H1 (cell line): ENCODE data around the gene MYH16. TPM values are rescaled to one million over a fixed set of nuclear protein-coding genes. Genes with fewer than 3 reads are reported as not detected.
A peak's percentile ranks its signal among the peaks of the same experiment; 100 is the strongest.

Experiments used
- CTCF ChIA-PET: fragments of 300-600 bp; sonication (Branson Sonifier 250); formaldehyde crosslinking; loops from one replicate; lab custom pipeline; 2021; ENCODE audit not compliant: partially characterized antibody; lab: Charles Lee
- POLR2A ChIA-PET: fragments of 300-600 bp; sonication (Branson Sonifier 250); formaldehyde crosslinking; loops from one replicate; lab custom pipeline; 2021; ENCODE audit warnings: inconsistent platforms; ENCODE audit not compliant: partially characterized antibody; lab: Charles Lee
- DNase-seq, 2 experiments: peaks; one replicate each; pipeline versions ENCODE4 v3.0.0 to v3.0.0-alpha.2; 2010 to 2022; ENCODE audit warnings: low spot score in 2 of 2, low read depth in 1 of 2, mixed read lengths in 1 of 2
- FAIRE-seq: peaks from 2 replicates; lab custom pipeline; 2011; peaks lifted over from hg19 to GRCh38; lab: Jason Lieb, UNC
- H2AFZ ChIP-seq: 2 replicates; pipeline ENCODE4 v1.8.1; 2012; ENCODE audit warnings: low read length, inconsistent platforms
- H2AK5ac ChIP-seq: 2 replicates; pipeline ENCODE4 v1.6.1; 2013; ENCODE audit warnings: low read depth, low read length
- H2BK120ac ChIP-seq: replicated peaks from 2 replicates; pipeline ENCODE3; 2013; ENCODE audit warnings: low read depth, low read length, inconsistent platforms
- H2BK12ac ChIP-seq: 2 replicates; pipeline ENCODE4 v1.6.1; 2013; ENCODE audit warnings: low read depth, low read length
- H2BK15ac ChIP-seq: 2 replicates; pipeline ENCODE4 v1.6.1; 2013; ENCODE audit warnings: low read length
- H2BK20ac ChIP-seq: 2 replicates; pipeline ENCODE4 v1.6.1; 2013; ENCODE audit warnings: low read length
- H2BK5ac ChIP-seq: 2 replicates; pipeline ENCODE4 v1.6.1; 2013; ENCODE audit warnings: low read depth, low read length
- H3K14ac ChIP-seq: 2 replicates; pipeline ENCODE4 v1.6.1; 2013; ENCODE audit warnings: inconsistent platforms; ENCODE audit not compliant: insufficient read length
- H3K18ac ChIP-seq: 2 replicates; pipeline ENCODE4 v1.6.1; 2013; ENCODE audit warnings: low read length; ENCODE audit errors: extremely low read depth
- H3K23ac ChIP-seq: 2 replicates; pipeline ENCODE4 v1.6.1; 2013; ENCODE audit warnings: inconsistent platforms; ENCODE audit not compliant: insufficient read length
- H3K23me2 ChIP-seq: 2 replicates; pipeline ENCODE4 v1.6.1; 2013; ENCODE audit warnings: low read depth, low read length
- H3K27ac ChIP-seq: 2 replicates; pipeline ENCODE4 v1.6.1; 2011; ENCODE audit warnings: low read depth, low read length, inconsistent platforms
- H3K27me3 ChIP-seq, 4 experiments: replicated peaks in 1 of 4; 1 replicate in 1 of 4; 2 replicates in 3 of 4; pipeline versions ENCODE4 v1.6.1 to v1.8.1; 2011 to 2013; ENCODE audit warnings: low read length in 3 of 4, mild to moderate bottlenecking in 3 of 4, inconsistent platforms in 2 of 4, mixed read lengths in 2 of 4, moderate library complexity in 1 of 4; ENCODE audit not compliant: control insufficient read depth in 3 of 4, insufficient read depth in 3 of 4; ENCODE audit errors: extremely low read depth in 1 of 4
- H3K36me3 ChIP-seq, 4 experiments: 2 replicates each; pipeline versions ENCODE4 v1.6.1 to v1.8.1; 2011 to 2013; ENCODE audit warnings: mild to moderate bottlenecking in 4 of 4, low read length in 3 of 4, moderate library complexity in 2 of 4, control low read depth in 1 of 4, inconsistent platforms in 1 of 4; ENCODE audit not compliant: insufficient read depth in 4 of 4, control insufficient read depth in 2 of 4
- H3K4ac ChIP-seq: replicated peaks from 2 replicates; pipeline ENCODE3; 2013; ENCODE audit warnings: low read length, low read depth, mixed read lengths, inconsistent platforms; ENCODE audit not compliant: insufficient read length
- H3K4me1 ChIP-seq, 4 experiments: replicated peaks in 1 of 4; 1 replicate in 1 of 4; 2 replicates in 3 of 4; pipeline versions ENCODE4 v1.6.1 to v1.8.1; 2011 to 2013; ENCODE audit warnings: low read length in 3 of 4, inconsistent platforms in 2 of 4, mixed read lengths in 1 of 4; ENCODE audit not compliant: insufficient read depth in 4 of 4, control insufficient read depth in 3 of 4
- H3K4me2 ChIP-seq, 2 experiments: 2 replicates each; pipeline versions ENCODE4 v1.6.1 to v1.8.1; 2011 to 2013; ENCODE audit warnings: low read depth in 2 of 2, low read length in 2 of 2, control low read depth in 1 of 2, inconsistent platforms in 1 of 2, mild to moderate bottlenecking in 1 of 2; ENCODE audit not compliant: insufficient read depth in 1 of 2
- H3K4me3 ChIP-seq, 4 experiments: fragments of 200-600, 300-600 bp in 1 of 4; sonication (generic), shearing (Covaris generic), sonication (Bioruptor Twin) in 1 of 4; 2 replicates each; pipeline versions ENCODE4 v1.5.1 to v1.8.1; 2011 to 2016; ENCODE audit warnings: low read length in 4 of 4, low read depth in 3 of 4, control low read depth in 2 of 4, inconsistent platforms in 2 of 4, mild to moderate bottlenecking in 2 of 4, mixed read lengths in 1 of 4, moderate library complexity in 1 of 4; ENCODE audit not compliant: insufficient read depth in 2 of 4; ENCODE audit errors: extremely low read depth in 1 of 4
- H3K56ac ChIP-seq: replicated peaks from 2 replicates; pipeline ENCODE3; 2013; ENCODE audit warnings: low read depth, mild to moderate bottlenecking, mixed read lengths, low read length, inconsistent platforms; ENCODE audit not compliant: insufficient read length
- H3K79me1 ChIP-seq: 2 replicates; pipeline ENCODE4 v1.6.1; 2013; ENCODE audit warnings: low read depth, low read length, control low read depth
- H3K79me2 ChIP-seq, 2 experiments: 2 replicates each; pipeline versions ENCODE4 v1.6.1 to v1.8.1; 2012 to 2013; ENCODE audit warnings: low read length in 2 of 2, mild to moderate bottlenecking in 2 of 2, inconsistent platforms in 1 of 2; ENCODE audit not compliant: insufficient read depth in 2 of 2, control insufficient read depth in 1 of 2
- H3K9ac ChIP-seq, 4 experiments: replicated peaks in 1 of 4; 1 replicate in 1 of 4; 2 replicates in 3 of 4; pipeline versions ENCODE4 v1.6.1 to v1.8.1; 2011 to 2013; ENCODE audit warnings: low read depth in 3 of 4, low read length in 3 of 4, control low read depth in 2 of 4, mild to moderate bottlenecking in 2 of 4, moderate library complexity in 2 of 4, inconsistent platforms in 1 of 4; ENCODE audit errors: extremely low read depth in 1 of 4
- H3K9me3 ChIP-seq, 2 experiments: 2 replicates each; pipeline versions ENCODE4 v1.6.1 to v1.8.1; 2012 to 2013; ENCODE audit warnings: mild to moderate bottlenecking in 2 of 2, moderate library complexity in 2 of 2, control low read depth in 1 of 2, inconsistent platforms in 1 of 2, low read depth in 1 of 2, low read length in 1 of 2, mixed read lengths in 1 of 2; ENCODE audit not compliant: insufficient read depth in 2 of 2
- H4K20me1 ChIP-seq, 2 experiments: replicated peaks in 1 of 2; 2 replicates each; pipeline versions ENCODE3 to v1.8.1; 2011 to 2013; ENCODE audit warnings: inconsistent platforms in 2 of 2, low read length in 2 of 2, mild to moderate bottlenecking in 1 of 2; ENCODE audit not compliant: insufficient read depth in 2 of 2, control insufficient read depth in 1 of 2
- H4K5ac ChIP-seq: 2 replicates; pipeline ENCODE4 v1.6.1; 2013; ENCODE audit warnings: low read length, low read depth, mixed read lengths, inconsistent platforms; ENCODE audit not compliant: insufficient read length
- H4K8ac ChIP-seq: 2 replicates; pipeline ENCODE4 v1.8.0; 2013; ENCODE audit warnings: mild to moderate bottlenecking, moderate library complexity, low read length, inconsistent platforms; ENCODE audit not compliant: insufficient read depth; ENCODE audit errors: extremely low read depth
- H4K91ac ChIP-seq: replicated peaks from 2 replicates; pipeline ENCODE3; 2013; ENCODE audit warnings: low read length, mixed read lengths, inconsistent platforms; ENCODE audit not compliant: insufficient read length
- EP300 ChIP-seq, 2 experiments: IDR thresholded peaks; 1 replicate in 1 of 2; 2 replicates in 1 of 2; pipeline ENCODE4 v1.6.1; 2011 to 2012; ENCODE audit warnings: low read depth in 2 of 2, low read length in 2 of 2, mild to moderate bottlenecking in 2 of 2, borderline replicate concordance in 1 of 2, inconsistent platforms in 1 of 2, moderate library complexity in 1 of 2
- JUN ChIP-seq: IDR thresholded peaks from 2 replicates; pipeline ENCODE4 v1.6.1; 2011; ENCODE audit warnings: low read depth, mild to moderate bottlenecking, improper control_type of control experiment, low read length
- RAD21 ChIP-seq, 2 experiments: IDR thresholded peaks in 1 of 2; conservative IDR thresholded peaks in 1 of 2; 2 replicates each; pipeline ENCODE4 v1.6.1; 2011; ENCODE audit warnings: low read depth in 2 of 2, low read length in 2 of 2, improper control_type of control experiment in 1 of 2, inconsistent platforms in 1 of 2, mild to moderate bottlenecking in 1 of 2, moderate library complexity in 1 of 2
- ZNF274 ChIP-seq: IDR thresholded peaks from 2 replicates; pipeline ENCODE4 v1.7.0; 2012; ENCODE audit warnings: low read length, borderline replicate concordance; ENCODE audit errors: extremely low read depth
- WGBS, 2 experiments: shearing (Covaris generic) in 1 of 2; methylation state at CpG; one replicate each; pipeline versions ENCODE4 v1.1.6 to v1.1.7; 2013 to 2015; ENCODE audit warnings: low lambda C conversion rate in 2 of 2, mixed read lengths in 2 of 2, inconsistent platforms in 1 of 2, low coverage in 1 of 2, missing lambda C conversion rate in 1 of 2; ENCODE audit not compliant: insufficient replicate concordance in 2 of 2, insufficient coverage in 1 of 2, insufficient read length in 1 of 2; ENCODE audit errors: extremely low coverage in 1 of 2, missing lambda C conversion rate in 1 of 2; 5-methylcytosine and 5-hydroxymethylcytosine counted together
- polyA plus RNA-seq, 7 experiments: library from polyadenylated mRNA; depleted of rRNA in 3 of 7; stranded (reverse) in 5 of 7; unstranded in 2 of 7; fragments of >200 nt in 5 of 7; fragments of 200-250 nt in 2 of 7; gene quantifications; 1 replicate in 5 of 7; 2 replicates in 1 of 7; 4 replicates in 1 of 7; pipeline versions ENCODE4 v1.2.1 to v1.2.3, GENCODE V29; 2011 to 2013; ENCODE audit warnings: missing spikeins in 2 of 7, mixed read lengths in 2 of 7
- total RNA-seq: library from RNA; stranded (reverse); fragmentation: NEBNext Ultra II Directional; extraction: Animal tissue kit (Norgen Biotek cat#: 25700); gene quantifications from 2 replicates; pipeline ENCODE4 v1.2.1, GENCODE V29; 2021
- TF ChIP-seq, protein P1 (sequence below), 3 experiments: IDR thresholded peaks; 1 replicate in 2 of 3; 2 replicates in 1 of 3; pipeline versions ENCODE4 v1.5.1 to v1.6.1; 2011; ENCODE audit warnings: low read length in 3 of 3, mild to moderate bottlenecking in 3 of 3, inconsistent platforms in 2 of 3, low read depth in 1 of 3, moderate library complexity in 1 of 3; ENCODE audit not compliant: insufficient read depth in 1 of 3; ENCODE audit errors: control extremely low read depth in 1 of 3

The MYH16 gene
- total and polyA plus RNA-seq, 2 of the 8 experiments (the other 6 are each of a cell fraction or from before 2014, with no cell fraction given), result not detected

DNA sequence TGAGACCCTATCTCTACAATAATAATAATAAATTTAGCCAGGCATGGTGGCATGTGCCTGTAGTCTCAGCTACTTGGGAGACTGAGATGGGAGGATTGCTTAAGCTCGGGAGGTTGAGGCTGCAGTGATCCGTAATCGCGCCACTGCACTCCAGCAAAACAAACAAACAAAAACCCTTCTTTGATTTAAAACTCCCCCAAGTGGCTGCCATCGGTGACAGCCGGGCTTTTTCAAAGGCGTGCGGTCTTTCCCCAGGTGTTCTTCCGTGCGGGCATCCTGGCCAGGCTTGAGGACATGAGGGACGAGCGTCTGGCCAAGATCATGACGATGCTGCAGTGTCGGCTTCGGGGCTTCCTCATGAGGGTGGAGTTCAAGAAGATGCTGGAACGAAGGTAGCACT lies 1.9 kb upstream of the MYH16 start:
- H4K8ac ChIP-seq, result no peak overlapping the region
- H3K4me2 ChIP-seq, result no peak overlapping the region
- H3K79me2 ChIP-seq, result no peaks in the 10 kb centered on the region
- no peak overlapping the region for H3K4me3 ChIP-seq
- H3K79me1 ChIP-seq, result no peaks in the 10 kb centered on the region
- 0 out of 7 replicates have a peak, but pooled peaks cover 0 to 2% (median 0%) of the 10 kb centered on the region in 4 experiments for H3K4me1 ChIP-seq
- H3K4ac ChIP-seq, result no peak overlapping the region
- 86% methylated on average over 16 of the region's 16 CpGs; no CpG with 5 or more reads in 1 of the 2 experiments for WGBS, 2 experiments
- no peak overlapping the region for H3K23ac ChIP-seq
- H2BK5ac ChIP-seq, result no peak overlapping the region; the same call in 1 of the 2 replicates
- H3K36me3 ChIP-seq, result no peaks in the 10 kb centered on the region
- no peak overlapping the region for H3K27ac ChIP-seq
- H3K56ac ChIP-seq, result no peak overlapping the region
- no peaks in the 10 kb centered on the region for H3K9me3 ChIP-seq
- H2AFZ ChIP-seq, result no peak overlapping the region
- TF ChIP-seq ZNF274, result no peak
- peak; percentile 40 to 43 for TF ChIP-seq RAD21 (IDR thresholded peaks at IDR 0.05 in 1 of 2, conservative IDR thresholded peaks at IDR 0.05 in 1 of 2; ENCODE audit: low read depth in 2 of 2, low read length in 2 of 2)
- TF ChIP-seq, protein P1, sequence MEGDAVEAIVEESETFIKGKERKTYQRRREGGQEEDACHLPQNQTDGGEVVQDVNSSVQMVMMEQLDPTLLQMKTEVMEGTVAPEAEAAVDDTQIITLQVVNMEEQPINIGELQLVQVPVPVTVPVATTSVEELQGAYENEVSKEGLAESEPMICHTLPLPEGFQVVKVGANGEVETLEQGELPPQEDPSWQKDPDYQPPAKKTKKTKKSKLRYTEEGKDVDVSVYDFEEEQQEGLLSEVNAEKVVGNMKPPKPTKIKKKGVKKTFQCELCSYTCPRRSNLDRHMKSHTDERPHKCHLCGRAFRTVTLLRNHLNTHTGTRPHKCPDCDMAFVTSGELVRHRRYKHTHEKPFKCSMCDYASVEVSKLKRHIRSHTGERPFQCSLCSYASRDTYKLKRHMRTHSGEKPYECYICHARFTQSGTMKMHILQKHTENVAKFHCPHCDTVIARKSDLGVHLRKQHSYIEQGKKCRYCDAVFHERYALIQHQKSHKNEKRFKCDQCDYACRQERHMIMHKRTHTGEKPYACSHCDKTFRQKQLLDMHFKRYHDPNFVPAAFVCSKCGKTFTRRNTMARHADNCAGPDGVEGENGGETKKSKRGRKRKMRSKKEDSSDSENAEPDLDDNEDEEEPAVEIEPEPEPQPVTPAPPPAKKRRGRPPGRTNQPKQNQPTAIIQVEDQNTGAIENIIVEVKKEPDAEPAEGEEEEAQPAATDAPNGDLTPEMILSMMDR (IDR thresholded peaks at IDR 0.05; ENCODE audit: control extremely low read depth in 1 of 3, insufficient read depth in 1 of 3, low read depth in 1 of 3, low read length in 3 of 3), result peak in 2 of 3 experiments; percentile 5 to 30; a peak in 2 of 4 replicates
- no peak for TF ChIP-seq JUN
- TF ChIP-seq EP300 (IDR thresholded peaks at IDR 0.05; ENCODE audit: borderline replicate concordance in 1 of 2, low read depth in 2 of 2, low read length in 2 of 2), result no peak
- no peaks in the 10 kb centered on the region for H3K23me2 ChIP-seq
- H4K20me1 ChIP-seq, result peaks cover 0 to 2% of the 10 kb centered on the region in 2 experiments
- H3K9ac ChIP-seq, result no peak overlapping the region
- H4K91ac ChIP-seq, result no peak overlapping the region
- H2BK15ac ChIP-seq, result no peak overlapping the region
- H2BK12ac ChIP-seq, result no peak overlapping the region
- H3K14ac ChIP-seq, result no peak overlapping the region
- H2AK5ac ChIP-seq, result no peak overlapping the region
- FAIRE-seq (no peak), DNase-seq (no peak)
- H4K5ac ChIP-seq, result no peak overlapping the region
- no peak overlapping the region for H3K18ac ChIP-seq
- H2BK120ac ChIP-seq, result no peak overlapping the region
- POLR2A ChIA-PET, result interaction anchor here (0.9 to 1.1 kb wide), 2 partner anchors 126 to 222 kb away, joined by 3 read pairs; no protein-coding TSS in a partner anchor
- no peak overlapping the region for H2BK20ac ChIP-seq
- H3K27me3 ChIP-seq, result no peaks in the 10 kb centered on the region
- CTCF ChIA-PET, result interaction anchor here (0.9 to 2.3 kb wide), 8 partner anchors 9 to 234 kb away, joined by 3 to 15 read pairs (median 4); no protein-coding TSS in a partner anchor
